IMR-90 (cell line): Measurements from ENCODE around the gene MAEL. TPM values are rescaled to one million over a fixed set of nuclear protein-coding genes. Genes with fewer than 3 reads are reported as not detected.

Experiments used
- ATAC-seq: fragments of 200-7000 bp; cut with Tn5 transposase; 2 replicates; pipeline ENCODE4 v1.9.1; 2020; ENCODE audit warnings: low read depth, mild to moderate bottlenecking, moderate library complexity
- BruUV-seq: library from RNA; stranded (reverse); fragments of 400-500 nt; replicated peaks from 2 replicates; lab custom pipeline; 2021; lab: Mats Ljungman, UMichigan
- CTCF ChIA-PET: fragments of 300-600 bp; formaldehyde crosslinking; extraction: SDS; loops from one replicate; lab custom pipeline; 2021; ENCODE audit warnings: antibody characterized with exemption; lab: Yijun Ruan, JAX
- POLR2A ChIA-PET: fragments of 300-600 bp; sonication (Branson Sonifier 250); formaldehyde crosslinking; loops from one replicate; lab custom pipeline; 2022; ENCODE audit warnings: antibody characterized with exemption; ENCODE audit not compliant: unreplicated experiment; lab: Charles Lee
- DNase-seq: peaks from one replicate; pipeline ENCODE4 v3.0.0; 2013
- H2AFZ ChIP-seq: replicated peaks from 2 replicates; pipeline ENCODE3; 2013; ENCODE audit warnings: low read length, mild to moderate bottlenecking; ENCODE audit not compliant: poor library complexity
- H2AK5ac ChIP-seq: 2 replicates; pipeline ENCODE4 v1.6.1; 2013; ENCODE audit warnings: low read depth, low read length, inconsistent platforms
- H2AK9ac ChIP-seq: replicated peaks from 2 replicates; pipeline ENCODE3; 2013; ENCODE audit warnings: mild to moderate bottlenecking, low read depth, low read length, moderate library complexity; ENCODE audit not compliant: poor library complexity
- H2BK120ac ChIP-seq: 2 replicates; pipeline ENCODE4 v1.6.1; 2013; ENCODE audit warnings: low read depth, low read length, inconsistent platforms
- H2BK15ac ChIP-seq: 3 replicates; pipeline ENCODE4 v1.6.1; 2013; ENCODE audit warnings: low read depth, low read length, inconsistent platforms
- H2BK20ac ChIP-seq: 2 replicates; pipeline ENCODE4 v1.6.1; 2013; ENCODE audit warnings: low read depth, mild to moderate bottlenecking, inconsistent platforms, low read length, moderate library complexity
- H2BK5ac ChIP-seq: 2 replicates; pipeline ENCODE4 v1.6.1; 2013; ENCODE audit warnings: mild to moderate bottlenecking, low read depth, low read length, inconsistent platforms; ENCODE audit not compliant: poor library complexity, severe bottlenecking
- H3K14ac ChIP-seq: replicated peaks from 2 replicates; pipeline ENCODE4 v1.6.1; 2013; ENCODE audit warnings: low read depth, low read length, inconsistent platforms
- H3K18ac ChIP-seq: 2 replicates; pipeline ENCODE4 v1.6.1; 2013; ENCODE audit warnings: low read depth, low read length, control low read depth
- H3K23ac ChIP-seq: 2 replicates; pipeline ENCODE4 v1.6.1; 2013; ENCODE audit warnings: low read depth, low read length, inconsistent platforms
- H3K27ac ChIP-seq: 2 replicates; pipeline ENCODE4 v1.5.1; 2013; ENCODE audit warnings: mild to moderate bottlenecking, control low read depth, low read length; ENCODE audit not compliant: insufficient read depth
- H3K27me3 ChIP-seq: 2 replicates; pipeline ENCODE4 v1.6.1; 2013; ENCODE audit warnings: low read length; ENCODE audit not compliant: control insufficient read depth, insufficient read depth
- H3K36me3 ChIP-seq: 2 replicates; pipeline ENCODE4 v1.6.1; 2013; ENCODE audit warnings: low read length, mixed read lengths; ENCODE audit not compliant: control insufficient read depth, insufficient read depth
- H3K4ac ChIP-seq: 2 replicates; pipeline ENCODE4 v1.6.1; 2013; ENCODE audit warnings: low read depth, low read length, inconsistent platforms
- H3K4me1 ChIP-seq: 2 replicates; pipeline ENCODE4 v1.6.1; 2013; ENCODE audit warnings: low read length, mixed read lengths; ENCODE audit not compliant: control insufficient read depth, insufficient read depth
- H3K4me2 ChIP-seq: 2 replicates; pipeline ENCODE4 v1.6.1; 2013; ENCODE audit warnings: low read depth, mild to moderate bottlenecking, control low read depth, low read length, moderate library complexity
- H3K4me3 ChIP-seq: 2 replicates; pipeline ENCODE4 v1.5.1; 2013; ENCODE audit warnings: low read depth, mild to moderate bottlenecking, control low read depth, low read length, moderate library complexity; ENCODE audit not compliant: insufficient read depth
- H3K56ac ChIP-seq: 2 replicates; pipeline ENCODE4 v1.6.1; 2013; ENCODE audit warnings: low read length, inconsistent platforms; ENCODE audit not compliant: insufficient read depth; ENCODE audit errors: extremely low read depth
- H3K79me1 ChIP-seq, 2 experiments: 2 replicates each; pipeline ENCODE4 v1.6.1; 2013; ENCODE audit warnings: low read length in 2 of 2, inconsistent platforms in 1 of 2, low read depth in 1 of 2
- H3K9ac ChIP-seq: 2 replicates; pipeline ENCODE4 v1.6.1; 2013; ENCODE audit warnings: low read depth, low read length, control low read depth
- H3K9me1 ChIP-seq: 2 replicates; pipeline ENCODE4 v1.6.1; 2013; ENCODE audit warnings: low read length, inconsistent platforms; ENCODE audit not compliant: insufficient read depth
- H3K9me3 ChIP-seq: 2 replicates; pipeline ENCODE4 v1.6.1; 2013; ENCODE audit warnings: low read length; ENCODE audit not compliant: control insufficient read depth, insufficient read depth
- H4K20me1 ChIP-seq: 2 replicates; pipeline ENCODE4 v1.6.1; 2013; ENCODE audit warnings: low read length, inconsistent platforms; ENCODE audit not compliant: insufficient read depth
- H4K5ac ChIP-seq: 2 replicates; pipeline ENCODE4 v1.6.1; 2013; ENCODE audit warnings: mild to moderate bottlenecking, low read depth, low read length, control low read depth
- H4K8ac ChIP-seq, 2 experiments: 2 replicates each; pipeline ENCODE4 v1.6.1; 2013; ENCODE audit warnings: low read depth in 2 of 2, low read length in 2 of 2, control low read depth in 1 of 2, inconsistent platforms in 1 of 2
- H4K91ac ChIP-seq: 2 replicates; pipeline ENCODE4 v1.6.1; 2013; ENCODE audit warnings: low read depth, low read length, inconsistent platforms; ENCODE audit not compliant: insufficient read depth
- FOS ChIP-seq: fragments of 150-350 bp; IDR thresholded peaks from 2 replicates; pipeline ENCODE4 v1.6.1; 2016; ENCODE audit warnings: low read depth, low read length
- MAFK ChIP-seq: IDR thresholded peaks from 2 replicates; pipeline ENCODE4 v1.6.1; 2012; ENCODE audit warnings: low read depth, low read length, improper control_type of control experiment
- MXI1 ChIP-seq: IDR thresholded peaks from 2 replicates; pipeline ENCODE4 v1.6.1; 2012; ENCODE audit warnings: low read depth, mild to moderate bottlenecking, low read length, moderate library complexity, borderline replicate concordance
- WGBS, 2 experiments: methylation state at CpG; one replicate each; pipeline versions ENCODE4 v1.1.5 to v1.1.7; 2013; ENCODE audit warnings: missing lambda C conversion rate in 2 of 2; ENCODE audit not compliant: insufficient read length in 1 of 2; ENCODE audit errors: extremely low coverage in 2 of 2; 5-methylcytosine and 5-hydroxymethylcytosine counted together
- dilution Hi-C: fragments of 300-500 bp; cut with HindIII; formaldehyde crosslinking; loops from one replicate; pipeline ENCODE4 v1.14.3; 2018; ENCODE audit warnings: low sequenced_read_pairs; ENCODE audit not compliant: unreplicated experiment
- in situ Hi-C: fragments of 300-500 bp; cut with MboI; formaldehyde crosslinking; loops from 3 replicates; pipeline ENCODE4 v1.14.3; 2019; ENCODE audit warnings: low sequenced_read_pairs, inconsistent platforms, mixed read lengths
- intact Hi-C: fragments of 100-400 bp; cut with micrococcal nuclease; formaldehyde crosslinking; loops from 2 replicates; pipeline ENCODE4 v1.10.0; 2022
- polyA plus RNA-seq, 3 experiments: library from polyadenylated mRNA; depleted of rRNA; stranded (reverse); fragments of >200 nt; gene quantifications; 2 replicates each; pipeline ENCODE4 v1.2.3, GENCODE V29; 2012; ENCODE audit warnings: low replicate concordance in 1 of 3
- total RNA-seq: library from RNA; depleted of rRNA; stranded (reverse); fragments of >200 nt; gene quantifications from 2 replicates; pipeline ENCODE4 v1.2.3, GENCODE V29; 2012

MAEL gene
- total and polyA plus RNA-seq, 2 of the 4 experiments (the other 2 are of a cell fraction): not detected

- H2AK5ac ChIP-seq: no peak overlapping the region
- H3K4me2 ChIP-seq: no peak overlapping the region
- no peak overlapping the region for H3K23ac ChIP-seq
- H2BK20ac ChIP-seq: no peak overlapping the region
- H3K4ac ChIP-seq: no peak overlapping the region
- no peaks in the 10 kb centered on the region for H3K27me3 ChIP-seq
- no peak overlapping the region for H4K91ac ChIP-seq
- H2AK9ac ChIP-seq: no peak overlapping the region
- in situ Hi-C loops: no loop called here
- no peak overlapping the region for H3K4me3 ChIP-seq
- no peak overlapping the region for H3K18ac ChIP-seq
- H2BK15ac ChIP-seq: no peak overlapping the region
- H3K14ac ChIP-seq: no peak overlapping the region
- no peak overlapping the region for H3K9ac ChIP-seq
- H4K5ac ChIP-seq: no peak overlapping the region
- intact Hi-C loops: no loop called here
- no peak overlapping the region for H2BK120ac ChIP-seq
- no peak overlapping the region for H4K8ac ChIP-seq
- no peaks in the 10 kb centered on the region for H3K9me3 ChIP-seq
- no peaks in the 10 kb centered on the region for H3K9me1 ChIP-seq
- no peaks in the 10 kb centered on the region for H4K20me1 ChIP-seq
- no TSS peak for BruUV-seq
- ATAC-seq (no peak), DNase-seq (no peak)
- no peak overlapping the region for H3K27ac ChIP-seq
- dilution Hi-C loops: no loop called here
- POLR2A ChIA-PET: no interaction called here
- H3K36me3 ChIP-seq: no peaks in the 10 kb centered on the region
- no CpG with 5 or more reads among the region's 1 CpG for WGBS, 2 experiments
- H2BK5ac ChIP-seq: no peak overlapping the region
- H3K56ac ChIP-seq: no peak overlapping the region
- no peaks in the 10 kb centered on the region for H3K4me1 ChIP-seq
- no peak overlapping the region for H2AFZ ChIP-seq
- TF ChIP-seq FOS (no peak), MAFK (no peak), MXI1 (no peak)
- H3K79me1 ChIP-seq: no peaks in the 10 kb centered on the region
- CTCF ChIA-PET: no interaction called here
Observed at GRCh38 chr1:167000546-167000945, 11.5 kb downstream of the MAEL start.
